SIG-M5 treated with dmso at 0.1 percent for 504 hours (cell line): ENCODE results near the gene MOK.

Source experiments
- DNase-seq: peaks from one replicate; lab custom pipeline; 2025; ENCODE audit not compliant: unreplicated experiment; lab: John Stamatoyannopoulos, UW

MOK gene

DNA sequence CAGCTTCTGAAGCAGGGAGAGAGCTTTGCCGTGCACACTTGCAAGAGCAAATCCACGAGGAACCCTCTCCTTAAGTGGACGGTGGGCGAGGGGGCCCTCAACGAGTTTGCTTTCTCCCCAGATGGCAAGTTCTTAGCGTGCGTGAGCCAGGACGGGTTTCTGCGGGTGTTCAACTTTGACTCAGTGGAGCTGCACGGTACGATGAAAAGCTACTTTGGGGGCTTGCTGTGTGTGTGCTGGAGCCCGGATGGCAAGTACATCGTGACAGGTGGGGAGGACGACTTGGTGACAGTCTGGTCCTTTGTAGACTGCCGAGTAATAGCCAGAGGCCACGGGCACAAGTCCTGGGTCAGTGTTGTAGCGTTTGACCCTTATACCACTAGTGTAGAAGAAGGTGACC is 96.2 kb downstream of the MOK start:
- no peak for DNase-seq

DNA sequence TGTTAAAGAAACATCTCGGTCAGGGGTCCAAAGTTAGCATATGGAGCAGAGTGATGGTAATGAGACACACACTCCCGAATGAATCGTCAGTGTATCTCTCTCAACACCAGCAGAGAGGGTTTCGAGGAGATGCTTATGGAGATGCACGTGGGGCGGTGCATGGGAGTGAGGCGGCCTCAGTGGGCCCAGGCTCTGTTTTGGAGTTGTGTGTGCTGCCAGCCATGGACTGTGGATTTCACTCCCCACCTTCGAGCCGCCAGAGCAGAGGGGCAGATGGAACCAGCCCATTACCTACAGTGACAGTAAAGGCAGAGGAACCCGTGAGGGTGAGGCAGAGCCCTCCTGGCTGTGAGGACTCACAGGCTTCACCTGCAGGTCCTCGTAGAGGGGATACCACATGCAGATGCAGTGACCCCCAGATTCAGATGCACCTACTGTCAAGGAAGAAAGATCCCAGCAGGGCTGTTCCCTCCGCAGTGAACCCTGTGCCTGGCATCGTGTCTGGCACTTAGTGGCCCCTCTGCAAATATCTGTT is 97.1 kb downstream of the MOK start:
- DNase-seq: no peak

DNA sequence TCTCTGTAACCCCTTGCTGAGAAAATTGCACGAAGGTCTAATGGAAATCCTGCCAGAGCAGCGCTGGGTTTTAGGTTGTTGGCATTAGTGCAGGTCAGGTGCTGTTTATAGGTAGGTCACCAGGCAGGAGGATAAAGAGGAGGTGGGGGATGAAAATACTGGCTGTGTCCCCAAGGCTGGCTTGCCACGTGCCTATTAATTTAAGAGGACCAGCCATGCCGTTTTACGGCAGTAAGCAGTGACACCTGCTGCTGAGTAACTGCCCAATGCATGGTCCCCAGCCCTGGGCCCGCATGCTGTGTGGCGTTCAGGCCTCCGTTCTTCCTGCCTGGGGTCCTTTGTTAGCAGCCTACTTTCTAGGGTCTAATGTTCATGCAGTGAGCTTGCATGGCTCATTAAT is 98.0 kb downstream of the MOK start:
- DNase-seq: no peak

DNA sequence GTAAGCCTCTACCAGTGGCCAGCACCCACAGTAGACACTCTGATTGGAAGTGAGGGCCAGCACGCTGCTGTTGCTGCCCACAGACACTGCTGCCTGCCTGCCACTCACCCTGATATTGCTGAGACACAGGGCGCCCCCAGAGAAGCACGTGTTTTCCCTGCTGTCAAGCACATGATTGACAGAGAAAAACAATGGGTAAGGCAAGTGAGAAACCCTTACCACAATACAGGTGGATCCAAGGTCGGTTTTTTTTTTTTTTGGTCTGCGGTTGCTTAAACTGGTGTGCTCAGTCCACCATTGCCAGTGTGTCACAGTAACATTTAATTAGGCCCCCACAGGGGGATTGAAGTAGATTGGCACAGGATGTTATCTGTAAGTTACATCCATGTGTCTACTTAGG is 99.4 kb downstream of the MOK start:
- no peak for DNase-seq

DNA sequence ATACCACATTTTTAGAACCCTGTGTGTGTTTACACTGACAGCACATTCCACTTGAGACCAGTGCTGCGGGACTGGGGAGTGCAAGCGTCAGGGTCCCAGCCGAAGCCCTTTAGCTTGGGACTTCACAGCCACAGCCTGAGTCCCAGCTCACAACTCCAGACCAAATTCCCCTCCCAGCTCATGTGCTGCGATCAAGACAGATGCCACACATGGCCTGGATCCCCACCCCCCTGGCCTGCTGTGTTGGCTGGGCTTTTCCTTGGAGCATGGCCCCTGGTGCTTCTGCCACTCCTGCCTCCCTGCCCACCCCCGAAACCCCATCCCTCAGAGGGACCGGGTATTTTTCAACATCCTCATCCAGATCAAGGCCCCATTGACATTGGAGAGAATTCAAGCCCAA is 101.6 kb downstream of the MOK start:
- DNase-seq: no peak

DNA sequence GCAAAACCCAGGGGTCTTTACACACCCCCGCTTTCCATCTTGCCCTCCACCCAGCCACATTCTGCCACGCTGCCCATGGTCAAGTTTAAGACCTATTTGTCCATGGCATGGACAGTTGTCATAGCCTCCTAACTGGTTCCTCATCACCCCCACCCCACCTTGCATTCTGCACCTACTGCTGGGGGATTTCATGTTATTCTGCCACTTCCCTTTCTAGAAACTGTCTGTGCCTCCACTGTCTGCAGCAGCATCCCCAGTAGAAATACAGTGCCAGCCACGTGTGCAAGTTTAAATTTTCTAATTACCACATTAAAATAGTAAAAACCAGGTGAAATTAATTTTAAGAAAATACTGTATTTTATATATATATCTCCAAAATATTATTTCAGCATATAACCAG is 102.0 kb downstream of the MOK start:
- DNase-seq: no peak

DNA sequence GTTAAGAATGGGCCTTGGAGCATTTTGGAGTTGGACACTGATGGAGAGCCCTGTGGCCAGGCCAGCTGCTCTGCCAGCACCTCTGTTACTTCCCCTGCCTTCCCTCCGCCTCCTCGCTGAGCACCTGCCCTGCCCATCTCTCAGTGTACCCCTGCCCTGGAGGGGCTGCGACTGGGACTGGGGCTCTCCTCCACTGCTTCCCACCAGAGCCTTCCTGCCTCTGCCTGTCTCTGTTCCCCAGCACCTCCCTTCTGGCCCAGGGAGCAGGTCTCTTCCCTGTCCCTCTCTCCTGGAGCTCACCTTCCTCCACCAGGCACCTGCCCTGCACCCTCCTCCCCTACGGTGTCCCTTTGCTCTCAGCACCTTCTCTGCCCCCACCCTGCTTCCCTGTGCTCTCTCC is 103.2 kb downstream of the MOK start:
- DNase-seq: no peak

DNA sequence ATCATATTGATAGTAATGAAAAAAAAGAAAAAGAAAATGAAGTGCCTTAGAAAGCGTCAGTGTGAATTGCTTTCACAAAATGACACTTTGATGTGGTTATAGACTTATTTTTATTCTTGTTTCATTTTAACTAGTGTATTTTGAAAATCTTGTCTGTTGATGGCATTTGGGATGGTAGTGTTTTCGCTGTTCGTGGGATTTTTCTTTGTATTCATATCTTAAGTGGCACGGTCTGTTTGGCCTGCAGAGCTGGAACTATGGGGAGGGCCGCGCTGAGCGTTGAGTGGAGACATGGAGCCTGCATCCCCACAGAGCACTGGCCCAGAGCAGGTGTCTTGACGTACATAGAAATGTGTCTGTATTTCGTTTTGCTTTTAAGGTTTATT is 103.6 kb downstream of the MOK start:
- DNase-seq: no peak

DNA sequence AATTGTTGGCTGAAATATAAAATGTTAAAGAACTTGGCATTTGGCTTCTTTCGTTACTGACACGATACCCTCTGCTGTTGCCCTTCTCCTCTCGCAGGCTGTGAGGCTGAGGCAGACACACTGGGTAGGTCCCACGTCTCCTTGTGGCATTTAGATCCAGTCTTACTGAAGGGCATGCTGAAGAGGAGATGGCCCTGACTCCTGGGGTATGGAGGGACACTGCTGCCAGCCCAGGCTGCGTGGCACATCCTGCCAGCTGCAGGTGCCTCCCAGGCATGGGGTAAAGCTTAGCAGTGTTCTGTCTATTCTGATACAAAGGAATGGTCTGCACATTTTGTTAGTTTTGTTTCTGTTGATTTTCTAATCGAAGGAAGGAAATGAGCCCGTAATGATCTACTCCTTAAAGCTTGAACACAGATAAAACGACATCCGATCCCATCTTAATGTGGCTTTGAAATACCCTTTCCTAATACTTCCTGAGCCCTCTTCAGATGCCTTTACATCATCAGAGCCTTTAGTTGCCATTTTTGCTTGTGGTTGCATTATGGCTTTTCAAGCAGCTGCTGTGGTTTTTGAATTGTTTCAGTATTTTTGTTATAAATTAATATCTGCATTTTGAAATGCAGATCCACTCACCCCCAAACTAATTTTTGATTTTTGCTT is 104.1 kb downstream of the MOK start:
- peak; percentile 3 for DNase-seq

DNA sequence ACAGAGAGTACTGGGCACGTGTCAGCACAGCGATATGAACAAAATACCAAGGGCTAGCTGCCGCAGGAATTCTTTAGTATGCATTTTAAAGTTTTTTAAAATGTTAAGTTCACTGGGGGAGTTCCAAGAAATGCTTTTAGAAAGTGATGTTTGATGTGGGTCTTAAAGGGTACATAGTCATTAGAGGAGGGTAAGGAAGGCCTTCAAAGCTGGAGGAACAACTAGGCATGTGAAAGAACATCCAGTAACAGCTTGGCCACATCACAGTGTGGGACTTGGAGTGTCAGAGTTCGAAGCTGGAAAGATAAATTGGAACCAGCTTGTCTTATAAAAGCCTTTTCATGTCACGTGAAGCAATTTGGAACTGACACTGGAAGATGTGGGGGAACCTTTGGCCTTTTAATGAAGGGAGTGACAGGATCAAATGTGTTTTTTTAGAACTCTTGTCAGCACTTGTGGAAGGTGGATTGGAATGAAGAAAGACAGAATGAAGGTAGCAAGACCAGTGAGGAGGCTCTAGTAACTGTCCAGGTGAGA is 107.6 kb downstream of the MOK start:
- DNase-seq: no peak

DNA sequence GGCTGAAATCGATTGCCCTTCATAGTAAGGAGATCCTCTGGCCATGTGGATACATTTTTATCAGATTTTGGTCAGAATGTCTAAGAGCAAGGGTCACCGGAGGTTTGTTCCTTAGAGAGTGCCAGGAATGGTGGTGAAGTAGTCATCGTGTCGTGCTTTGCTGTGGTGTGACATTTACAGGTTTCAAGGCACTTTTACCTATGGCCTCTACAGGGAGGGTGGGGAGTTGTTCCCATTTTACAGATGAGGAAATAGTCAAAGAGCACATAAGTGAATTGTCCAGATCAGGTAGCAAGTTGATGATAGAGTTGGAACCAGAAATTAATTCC is 108.1 kb downstream of the MOK start:
- DNase-seq: no peak

DNA sequence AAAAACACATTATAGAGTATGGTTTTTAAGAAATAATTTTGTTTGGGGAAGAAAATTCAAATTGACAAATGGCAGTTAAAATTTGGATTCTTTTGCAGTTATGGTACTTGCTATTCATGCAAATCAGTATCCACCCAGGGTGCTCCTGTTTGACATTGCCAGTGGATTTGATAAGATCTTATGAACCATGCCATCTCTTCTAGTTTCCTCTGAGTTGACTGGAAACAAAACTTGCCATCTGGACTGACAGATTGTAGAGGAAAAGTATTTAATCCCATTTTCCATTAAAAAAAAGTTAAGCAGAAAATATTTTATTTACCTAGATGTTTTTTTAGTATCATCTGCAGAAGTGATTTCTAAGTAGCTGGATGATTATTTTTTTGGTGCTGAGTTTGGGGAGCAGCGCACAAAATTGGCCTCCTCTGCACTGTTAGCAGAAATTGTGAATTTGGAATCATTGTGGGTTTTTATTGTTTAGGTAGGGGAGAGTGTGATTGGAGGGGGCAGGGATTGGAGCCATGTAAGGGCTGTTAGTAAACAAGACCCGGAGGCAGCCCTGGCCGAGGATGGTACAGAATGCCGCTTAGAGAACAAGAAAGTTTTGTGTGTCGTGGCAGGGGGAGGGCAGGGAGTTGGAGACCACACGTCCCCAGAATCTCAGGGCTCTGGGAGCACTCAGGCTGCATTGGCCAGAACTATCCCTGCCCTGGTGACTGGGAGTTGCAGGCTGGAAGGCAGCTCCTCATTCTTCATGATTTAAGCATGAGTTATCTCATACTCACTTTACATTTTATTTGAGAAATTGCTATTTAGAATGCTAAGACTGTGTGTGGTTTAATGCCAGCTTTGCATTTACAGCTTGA is 108.7 kb downstream of the MOK start:
- no peak for DNase-seq

DNA sequence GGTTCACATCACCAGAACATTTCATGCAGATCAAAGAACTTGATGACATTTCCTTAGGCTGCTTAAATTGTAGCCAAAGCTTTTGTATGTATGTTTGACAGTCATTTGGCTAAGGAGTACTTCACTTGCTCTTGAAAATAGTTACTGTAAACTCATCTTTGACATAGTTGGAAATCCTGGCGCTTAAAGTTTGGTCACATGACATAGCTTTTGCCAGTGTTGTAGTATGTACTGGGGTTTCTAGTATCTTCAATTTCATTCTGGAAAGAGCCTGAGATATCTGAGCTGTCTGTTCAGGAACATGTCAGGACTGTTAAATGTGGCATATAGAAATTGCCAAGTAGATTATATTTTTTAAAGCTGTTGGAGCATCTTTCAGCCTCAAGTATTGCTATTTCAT is 109.5 kb downstream of the MOK start:
- no peak for DNase-seq

DNA sequence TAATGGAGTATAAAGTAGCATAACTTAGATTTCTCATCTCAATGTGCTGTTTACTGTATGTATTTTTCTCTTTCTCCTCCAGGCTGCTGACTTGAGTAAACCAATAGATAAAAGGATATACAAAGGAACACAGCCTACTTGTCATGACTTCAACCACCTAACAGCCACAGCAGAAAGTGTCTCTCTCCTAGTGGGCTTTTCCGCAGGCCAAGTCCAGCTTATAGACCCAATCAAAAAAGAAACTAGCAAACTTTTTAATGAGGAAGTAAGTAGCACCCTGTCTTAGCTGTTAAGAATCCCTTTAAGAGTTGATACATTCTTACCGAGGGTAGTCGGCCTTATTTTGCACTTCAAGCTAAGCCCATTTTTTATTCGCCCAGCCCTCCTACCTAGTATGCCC is 110.1 kb downstream of the MOK start:
- DNase-seq: no peak

DNA sequence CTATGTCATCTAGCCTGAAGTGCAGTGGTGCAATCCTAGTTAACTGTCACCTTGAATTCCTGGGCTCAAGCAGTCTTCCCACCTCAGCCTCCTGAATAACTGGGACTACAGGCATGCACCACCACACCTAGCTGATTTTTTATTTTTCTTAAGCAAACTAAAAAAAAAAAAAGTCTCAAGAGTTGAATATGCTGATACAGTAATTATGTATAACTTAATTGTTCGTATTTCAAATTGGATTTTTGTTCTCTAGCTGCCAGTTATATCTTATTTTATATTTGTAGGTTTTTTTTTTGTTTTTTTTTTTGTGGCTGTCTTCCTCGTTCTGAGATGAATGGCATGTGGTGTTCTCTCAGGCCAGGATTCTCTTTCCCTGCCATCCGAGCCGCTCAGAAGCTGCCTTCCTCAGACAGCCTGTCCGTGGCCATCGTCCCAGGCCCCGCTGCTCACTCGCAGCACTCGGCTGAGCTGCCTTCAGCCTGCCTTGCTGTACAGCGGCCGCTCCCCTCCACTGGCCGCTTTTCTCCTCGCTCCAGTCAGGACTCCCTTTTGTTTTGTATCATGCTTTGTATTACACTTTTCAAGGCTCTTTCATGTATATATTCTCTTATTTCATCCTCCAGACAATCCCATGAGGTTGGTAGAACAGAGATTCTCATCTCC is 112.0 kb downstream of the MOK start:
- no peak for DNase-seq

DNA sequence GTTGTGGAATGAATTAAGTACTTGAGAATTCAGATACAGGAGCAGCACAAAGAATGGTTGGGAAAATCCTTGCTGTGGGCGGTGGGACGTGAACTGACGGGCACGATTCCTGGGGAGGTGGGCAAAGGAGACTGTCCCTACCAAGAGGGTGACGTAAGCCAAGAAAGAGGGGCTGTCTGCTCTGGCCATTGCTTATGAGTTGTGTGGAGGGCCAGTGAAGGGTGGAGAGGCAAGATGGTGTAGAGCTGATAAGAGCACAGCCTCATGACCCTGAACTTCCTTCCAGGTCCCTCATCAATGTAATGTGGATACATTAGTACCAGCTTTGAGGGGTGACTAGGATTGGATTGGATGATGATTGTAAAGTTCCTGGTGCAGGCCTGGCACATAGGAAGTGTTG is 115.1 kb downstream of the MOK start:
- no peak for DNase-seq

DNA sequence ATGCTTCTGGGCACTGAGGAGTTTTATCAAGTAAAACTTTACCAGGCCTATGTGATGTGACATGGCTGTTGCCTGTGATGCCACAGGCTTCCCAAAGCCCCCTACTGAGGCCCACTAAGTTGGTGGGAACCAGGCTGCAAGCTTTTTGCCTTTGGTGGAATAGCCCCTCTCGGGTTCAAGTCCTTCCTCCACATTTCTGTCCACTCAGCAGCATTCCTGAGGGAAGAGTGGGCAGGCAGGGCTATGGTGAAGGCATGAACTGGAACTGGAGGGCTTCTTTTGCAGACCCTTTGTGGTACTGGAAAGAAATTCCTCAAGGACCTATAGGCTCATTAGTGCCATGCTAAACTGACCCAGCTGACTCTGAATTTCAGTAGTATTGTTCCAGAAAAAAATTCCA is 116.8 kb downstream of the MOK start:
- DNase-seq: no peak

DNA sequence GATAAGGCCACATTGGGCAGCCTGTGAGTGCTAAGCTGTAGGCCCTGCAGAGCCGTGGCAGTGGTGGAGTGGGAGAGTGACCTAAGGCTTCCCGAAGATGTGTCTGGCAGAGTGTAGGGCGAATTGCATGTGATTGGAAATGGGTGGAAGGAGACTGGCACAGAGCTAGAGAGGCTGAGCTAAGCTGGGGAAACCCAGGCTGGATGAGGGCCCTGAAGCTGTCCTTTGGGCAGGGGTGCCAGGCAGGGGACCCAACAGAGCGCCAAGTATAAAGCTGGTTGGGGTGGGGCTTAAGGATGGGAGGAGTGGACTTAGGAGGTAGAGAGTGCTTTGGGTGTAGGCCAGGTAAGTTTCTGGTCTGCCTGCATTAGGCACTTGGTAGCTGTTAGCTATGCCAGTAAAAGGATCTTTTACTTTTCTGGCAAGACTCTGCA is 117.4 kb downstream of the MOK start:
- no peak for DNase-seq

DNA sequence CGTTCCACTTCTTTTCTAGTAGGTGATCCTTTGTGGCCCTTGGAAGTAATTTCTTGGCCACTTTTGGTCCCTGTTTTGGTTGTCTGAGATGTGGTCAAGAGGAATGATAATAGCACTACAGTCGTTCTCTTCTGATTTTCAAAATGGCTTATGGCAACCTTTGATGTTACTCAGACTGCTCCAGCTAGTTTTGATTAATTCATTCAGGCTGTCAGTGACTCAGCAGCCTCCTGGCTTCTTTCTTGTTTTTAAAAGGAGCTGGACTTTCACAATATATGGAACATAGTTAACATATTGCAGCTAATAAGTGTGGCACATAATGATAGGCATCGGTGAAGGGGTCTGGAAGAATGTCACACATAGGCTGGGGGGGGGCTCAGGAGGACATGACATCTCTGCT is 117.9 kb downstream of the MOK start:
- no peak for DNase-seq

DNA sequence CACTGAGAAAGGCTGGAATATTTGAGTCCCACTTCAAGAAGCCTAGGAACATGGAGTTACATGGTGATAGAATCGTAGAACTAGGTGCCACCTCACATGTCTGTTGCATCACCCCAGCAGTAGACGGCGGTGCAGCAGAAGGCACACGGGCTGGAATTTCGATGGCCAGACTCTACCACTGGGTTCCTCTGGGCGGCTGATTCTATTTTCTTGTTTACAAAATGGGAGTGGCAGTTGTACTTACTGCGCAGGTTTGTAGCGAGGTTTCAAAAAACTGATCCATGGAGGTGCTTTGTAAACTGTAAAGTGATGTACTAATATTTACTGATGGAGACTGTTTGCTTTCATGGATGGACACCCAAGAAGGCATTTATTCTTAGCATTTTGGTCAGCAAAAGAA is 119.6 kb downstream of the MOK start:
- DNase-seq: peak; percentile 76

DNA sequence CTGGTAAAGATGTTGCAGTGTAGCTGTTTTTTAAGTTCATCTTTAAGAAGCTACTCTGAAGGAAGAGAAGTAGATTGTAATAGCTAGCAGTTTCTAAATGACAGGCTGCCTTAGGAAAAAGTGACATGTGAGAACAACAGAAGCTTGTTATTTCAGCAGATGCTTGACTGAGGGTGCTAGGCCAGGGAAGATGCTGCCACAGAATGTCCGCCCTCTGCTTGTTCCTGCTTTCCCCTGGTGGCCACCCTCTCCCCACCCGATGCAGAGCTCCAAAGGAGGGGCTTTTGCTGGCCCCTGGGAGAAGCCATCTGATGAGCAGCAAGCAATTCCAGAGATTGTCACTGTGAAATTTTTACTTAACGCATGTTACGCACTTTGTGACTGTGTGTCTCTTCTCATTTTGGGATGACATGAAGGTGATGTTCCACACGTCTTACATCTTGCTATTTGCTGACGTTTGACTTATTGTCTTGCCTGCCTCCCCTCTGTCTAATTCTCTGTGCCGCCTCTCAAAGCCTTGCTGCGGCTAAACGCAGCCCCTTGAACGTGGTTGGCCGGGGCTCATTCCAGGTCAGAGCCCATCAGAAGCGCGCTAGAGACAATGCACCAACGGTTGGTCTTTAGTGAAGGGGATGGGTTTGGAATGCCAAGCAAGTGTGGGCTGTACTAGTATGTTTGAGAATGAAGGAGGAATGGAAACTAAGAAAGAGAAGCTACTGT is 120.5 kb downstream of the MOK start:
- no peak for DNase-seq
